ENCODE measurements around the gene SOS2. TPM values are rescaled to one million over a fixed set of nuclear protein-coding genes. Genes with fewer than 3 reads are reported as not detected.

The SOS2 gene
- total and polyA plus RNA-seq, 2 donors (not counting 3 experiments of a cell fraction or from before 2014, with no cell fraction given), result 6.7 to 21.3 TPM

GRCh38 chr14:50116966-50117365, 114.4 kb downstream of the SOS2 start:
- Histone ChIP-seq H3K9ac (replicated peaks; ENCODE audit: extremely low read depth, insufficient read depth, low read length) (peak overlapping the region; percentile 88), H2AFZ (ENCODE audit: low read depth, low read length) (peak overlapping the region; percentile 16), H3K9me3 (replicated peaks; ENCODE audit: control insufficient read depth, insufficient read depth, low read length) (no peaks in the 10 kb centered on the region), H3K79me2 (ENCODE audit: control insufficient read depth, insufficient read depth, low read length) (peaks cover 16% of the 10 kb centered on the region), H3K4me3 (replicated peaks in 1 of 3; ENCODE audit: insufficient read depth in 1 of 3, low read depth in 1 of 3, low read length in 3 of 3) (peak overlapping the region in 1 of 3 experiments; percentile 29), H3K4me2 (ENCODE audit: insufficient read depth, low read length) (peak overlapping the region; percentile 71), H3K9me1 (replicated peaks; ENCODE audit: control insufficient read depth, extremely low read depth, insufficient read depth, low read length) (no peaks in the 10 kb centered on the region), H3K27me3 (ENCODE audit: control insufficient read depth in 2 of 2, insufficient read depth in 2 of 2, low read length in 2 of 2) (no peaks in the 10 kb centered on the region), H4K20me1 (replicated peaks; ENCODE audit: control insufficient read depth, extremely low read depth, insufficient read depth, low read length) (no peaks in the 10 kb centered on the region), H3K36me3 (ENCODE audit: control insufficient read depth in 2 of 2, extremely low read depth in 1 of 2, insufficient read depth in 2 of 2, low read length in 2 of 2) (peaks cover 5 to 8% of the 10 kb centered on the region in 2 experiments), H3K27ac (ENCODE audit: insufficient read depth, low read depth, low read length) (peak overlapping the region; percentile 73), H3K4me1 (ENCODE audit: control insufficient read depth, extremely low read depth, insufficient read depth, low read length) (peaks cover 17% of the 10 kb centered on the region)
- BruUV-seq (replicated peaks), result TSS peak; percentile 100
- dilution Hi-C loops (cut with MboI; ENCODE audit: extremely low pct_ligation_motif_present, low sequenced_read_pairs) (no loop called here), intact Hi-C loops (cut with micrococcal nuclease) (loop anchor here (1.0 kb wide), 1 partner anchor 415 kb away; the partner anchor contains the start of gene MAP4K5)
- DNase-seq (ENCODE audit: low read depth, low spot score) (no peak), FAIRE-seq (no peak)
- TF ChIP-seq EZH2 (IDR thresholded peaks at IDR 0.05; ENCODE audit: borderline replicate concordance, low read depth, low read length, severe bottlenecking) (no peak), POLR2AphosphoS5 (IDR thresholded peaks at IDR 0.05; ENCODE audit: insufficient read depth, low read depth, low read length) (no peak), FOS (IDR thresholded peaks at IDR 0.05; ENCODE audit: borderline replicate concordance, insufficient read depth, low read length) (no peak), CTCF (IDR thresholded peaks at IDR 0.05; ENCODE audit: extremely low read depth in 1 of 2, insufficient read depth in 1 of 2, low read depth in 1 of 2, low read length in 2 of 2) (no peak)
- TF ChIP-seq, protein P1, sequence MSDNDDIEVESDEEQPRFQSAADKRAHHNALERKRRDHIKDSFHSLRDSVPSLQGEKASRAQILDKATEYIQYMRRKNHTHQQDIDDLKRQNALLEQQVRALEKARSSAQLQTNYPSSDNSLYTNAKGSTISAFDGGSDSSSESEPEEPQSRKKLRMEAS (IDR thresholded peaks at IDR 0.05; ENCODE audit: insufficient read depth, insufficient read length), result no peak
- CTCF ChIA-PET, result interaction anchor here (0.9 to 3.0 kb wide), 8 partner anchors 12 to 263 kb away, joined by 3 to 15 read pairs (median 4); no protein-coding TSS in a partner anchor
- POLR2A ChIA-PET, result no interaction called here
